Stimulated activated CD4-positive, alpha-beta T cell treated with anti-CD3 and anti-CD28 coated beads, Interleukin-4, amount 100 ng/mL, for 48 hours (primary cell): ENCODE results near the gene UBE2E1.
"Not testable (repeated sequence)": the region's sequence is repeated elsewhere in the genome, so short reads cannot be mapped to it uniquely, and the experiment has no call there.

Experiments used
- DNase-seq, 2 donors: peaks; one replicate each; pipeline ENCODE4 v3.0.0-alpha.2; 2020; ENCODE audit warnings: low read depth in 2 of 2

The UBE2E1 gene

DNA sequence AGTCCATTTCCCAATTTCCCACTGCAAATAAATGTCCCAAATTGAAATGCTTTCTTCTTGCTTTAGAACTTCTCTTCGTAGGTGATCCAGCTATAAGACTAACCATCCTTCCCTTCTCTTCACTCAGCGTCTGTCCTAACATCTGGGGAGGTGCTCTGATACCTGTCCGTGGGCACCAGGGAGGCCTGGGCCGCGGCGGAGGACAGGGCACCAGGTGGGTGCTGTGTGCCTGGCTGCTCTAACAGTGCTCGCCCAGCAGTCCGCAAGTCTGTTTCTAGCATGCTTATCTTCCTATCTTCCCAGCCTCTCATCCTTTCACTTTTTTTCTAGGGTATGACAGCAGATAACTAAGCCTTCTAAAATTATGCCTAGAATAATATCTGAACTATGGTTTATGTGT, 73.7 kb downstream of the UBE2E1 start:
- no peak for DNase-seq

DNA sequence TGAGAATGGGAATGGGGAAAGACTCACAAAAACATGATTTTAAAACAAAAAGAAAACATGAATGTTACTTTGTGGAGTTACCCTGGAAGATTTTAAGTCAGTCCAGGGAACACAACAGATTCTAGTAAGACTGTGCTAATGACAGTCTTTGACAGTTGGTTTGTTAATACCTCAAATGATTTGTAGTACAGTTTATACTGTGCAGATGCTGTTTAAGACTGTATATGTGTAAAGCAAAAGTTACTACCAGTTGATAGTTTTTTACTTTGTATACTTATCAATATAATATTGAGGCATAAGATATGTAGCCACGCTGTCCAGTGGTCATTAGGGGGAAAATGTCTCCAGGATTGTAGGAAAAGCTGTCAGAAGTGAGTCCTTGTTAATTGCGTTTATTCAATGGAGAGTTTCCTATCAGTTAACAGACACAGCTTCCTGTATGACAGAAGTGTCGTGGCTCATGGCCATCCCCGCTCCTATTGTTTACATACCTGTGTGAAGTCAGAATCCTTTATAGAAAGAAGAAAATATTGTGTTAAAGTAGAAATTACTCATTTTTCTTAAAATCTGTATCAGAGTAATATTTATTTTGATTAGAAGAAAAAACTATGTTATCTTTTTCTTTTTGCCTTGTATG, 75.1 kb downstream of the UBE2E1 start:
- no peak for DNase-seq

DNA sequence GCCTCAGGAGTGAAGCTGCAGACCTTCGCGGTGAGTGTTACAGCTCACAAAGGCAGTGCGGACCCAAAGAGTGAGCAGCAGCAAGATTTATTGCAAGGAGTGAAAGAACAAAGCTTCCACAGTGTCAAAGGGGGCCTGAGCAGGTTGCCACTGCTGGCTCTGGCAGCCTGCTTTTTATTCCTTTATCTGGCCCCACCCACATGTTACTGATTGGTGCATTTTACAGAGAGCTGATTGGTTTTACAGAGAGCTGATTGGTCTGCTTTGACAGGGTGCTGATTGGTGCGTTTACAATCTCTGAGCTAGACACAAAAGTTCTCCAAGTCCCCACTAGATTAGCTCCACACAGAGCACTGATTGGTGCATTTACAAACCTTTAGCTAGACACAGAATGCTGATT, 76.2 kb downstream of the UBE2E1 start:
- DNase-seq: not testable (repeated sequence)

DNA sequence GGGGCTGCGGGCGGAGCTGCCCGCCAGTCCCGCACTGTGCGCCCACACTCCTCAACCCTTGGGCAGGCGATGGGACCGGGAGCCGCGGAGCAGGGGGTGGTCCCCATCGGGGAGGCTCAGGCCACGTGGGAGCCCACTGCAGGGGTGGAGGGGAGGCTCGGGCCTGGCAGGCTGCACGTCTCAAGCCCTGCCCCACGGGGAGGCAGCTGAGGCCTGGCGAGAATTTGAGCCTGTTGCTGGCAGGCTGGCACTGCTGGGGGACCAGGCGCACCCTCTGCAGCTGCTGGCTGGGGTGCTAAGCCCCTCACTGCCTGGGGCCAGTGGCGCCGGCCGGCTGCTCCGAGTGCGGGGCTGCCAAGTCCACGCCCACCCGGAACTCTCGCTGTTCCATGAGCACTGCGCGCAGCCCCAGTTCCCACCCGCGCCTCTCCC, 76.7 kb downstream of the UBE2E1 start:
- no peak for DNase-seq

DNA sequence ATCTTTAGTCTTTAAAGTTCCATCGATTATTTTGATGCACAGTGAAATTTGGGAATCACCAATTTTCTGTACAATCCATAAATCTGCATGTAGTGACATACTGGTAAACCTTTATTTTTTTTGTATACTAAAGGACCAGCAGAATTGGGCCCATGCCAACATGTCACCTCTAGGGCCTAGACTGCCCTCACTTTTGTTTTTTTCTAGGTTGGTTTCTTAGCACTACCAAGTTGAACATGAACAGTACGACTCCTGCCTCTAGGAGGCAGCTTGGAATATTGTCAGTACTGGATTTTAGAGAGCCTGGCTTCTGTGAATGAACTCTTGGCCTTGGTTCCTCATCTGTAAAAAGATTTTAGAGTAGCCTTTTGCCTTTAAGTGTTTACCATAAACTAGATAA, 78.7 kb downstream of the UBE2E1 start:
- DNase-seq: no peak

DNA sequence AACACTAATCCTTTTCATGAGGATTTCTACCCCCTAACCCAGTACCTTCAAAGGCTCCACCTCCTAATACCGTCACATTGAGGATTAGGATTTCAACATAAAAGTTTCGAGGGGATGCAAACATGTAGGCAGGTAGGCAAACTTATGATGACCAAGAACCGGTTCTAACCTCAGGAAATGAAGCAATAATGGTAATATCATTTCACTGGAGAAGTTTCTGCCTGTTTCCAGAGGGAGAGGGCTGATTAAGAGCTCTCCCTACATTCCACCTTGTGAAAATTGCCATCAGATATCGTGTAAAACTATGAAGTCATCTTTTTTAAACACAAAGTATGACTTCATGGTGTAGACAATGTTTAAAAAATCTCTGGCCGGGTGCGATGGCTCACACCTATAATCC, 79.5 kb downstream of the UBE2E1 start:
- DNase-seq: no peak

DNA sequence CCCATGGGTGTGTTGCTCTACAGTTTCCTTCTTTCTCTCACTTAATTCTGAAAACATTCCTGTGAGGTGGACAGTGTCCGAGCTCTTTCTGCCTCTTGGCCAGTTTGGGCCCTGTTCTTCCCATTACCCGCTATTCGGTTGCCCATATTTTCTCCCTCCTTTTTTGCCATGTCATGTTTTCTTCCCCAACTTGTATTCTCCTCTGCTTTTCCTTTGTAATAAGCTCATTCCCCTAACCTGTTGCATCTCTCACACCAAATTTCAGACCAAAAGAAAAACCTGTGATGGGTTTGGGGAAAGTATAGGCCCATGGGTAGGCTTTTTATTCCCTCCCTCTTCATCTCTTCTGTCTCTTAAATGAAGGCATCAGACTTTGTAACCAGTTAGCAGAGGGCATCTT, 80.6 kb downstream of the UBE2E1 start:
- DNase-seq: no peak

DNA sequence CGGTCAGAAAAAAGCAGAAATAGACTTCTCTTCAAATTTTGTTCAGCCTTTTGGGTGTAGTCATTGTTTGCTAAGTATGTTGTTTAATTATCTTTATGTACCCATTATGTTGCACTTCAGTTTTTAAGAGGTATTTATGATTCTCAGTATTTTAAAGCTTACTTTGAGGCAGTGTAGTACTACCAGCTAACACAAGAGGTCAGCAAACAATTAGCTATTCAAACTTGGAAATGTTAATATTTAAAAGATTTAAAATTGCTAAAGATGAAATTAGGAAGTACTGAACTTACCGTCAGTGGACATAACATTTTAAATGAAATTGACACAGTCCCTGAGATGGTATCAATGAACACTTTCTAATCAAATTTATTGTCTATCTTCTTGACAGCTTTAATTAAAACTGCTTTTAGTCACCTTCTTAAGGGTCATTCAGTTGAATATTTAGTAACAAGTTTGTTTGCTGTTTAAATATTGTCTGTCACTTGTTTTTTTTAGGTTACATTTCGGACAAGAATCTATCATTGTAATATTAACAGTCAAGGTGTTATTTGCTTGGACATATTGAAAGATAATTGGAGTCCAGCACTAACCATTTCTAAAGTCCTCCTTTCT, 83.0 kb downstream of the UBE2E1 start:
- DNase-seq: no peak

DNA sequence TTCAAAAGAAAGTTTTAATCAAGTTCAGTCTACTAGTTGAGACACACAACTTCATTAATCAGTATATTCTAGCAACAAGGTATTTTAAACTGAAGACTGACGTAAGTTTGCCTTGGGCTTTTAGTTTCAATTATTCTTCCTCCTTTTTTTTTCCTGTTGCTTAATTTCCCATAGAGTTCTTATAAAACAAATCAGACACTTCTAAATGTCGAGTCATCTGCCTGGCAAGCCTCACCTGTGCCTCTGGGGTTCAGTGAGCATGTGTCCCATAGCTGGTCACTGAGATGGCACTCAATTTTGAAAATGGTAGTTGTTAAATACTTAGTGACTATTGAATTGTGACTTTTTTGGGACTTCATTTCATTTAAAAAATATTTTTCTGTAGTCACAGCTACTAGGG, 83.6 kb downstream of the UBE2E1 start:
- DNase-seq: no peak

DNA sequence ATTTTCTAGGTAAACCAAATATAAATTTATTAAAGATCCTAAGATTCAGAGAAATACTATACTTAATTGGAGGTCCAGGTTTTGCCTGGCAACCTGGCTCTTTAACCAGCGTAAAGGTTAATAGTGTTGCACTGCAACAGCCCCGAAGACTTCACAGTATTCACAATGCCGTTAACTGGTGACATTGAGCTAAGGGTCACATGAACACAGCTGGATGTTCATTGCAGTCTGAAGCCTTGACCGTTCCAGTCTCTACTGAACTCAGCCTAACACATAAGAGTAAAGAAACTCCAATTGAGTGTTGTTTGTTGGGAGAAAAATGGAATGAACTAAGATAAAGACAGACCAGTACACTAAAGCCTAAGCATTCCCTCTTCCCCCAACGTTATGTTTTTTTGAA, 84.2 kb downstream of the UBE2E1 start:
- DNase-seq: no peak

DNA sequence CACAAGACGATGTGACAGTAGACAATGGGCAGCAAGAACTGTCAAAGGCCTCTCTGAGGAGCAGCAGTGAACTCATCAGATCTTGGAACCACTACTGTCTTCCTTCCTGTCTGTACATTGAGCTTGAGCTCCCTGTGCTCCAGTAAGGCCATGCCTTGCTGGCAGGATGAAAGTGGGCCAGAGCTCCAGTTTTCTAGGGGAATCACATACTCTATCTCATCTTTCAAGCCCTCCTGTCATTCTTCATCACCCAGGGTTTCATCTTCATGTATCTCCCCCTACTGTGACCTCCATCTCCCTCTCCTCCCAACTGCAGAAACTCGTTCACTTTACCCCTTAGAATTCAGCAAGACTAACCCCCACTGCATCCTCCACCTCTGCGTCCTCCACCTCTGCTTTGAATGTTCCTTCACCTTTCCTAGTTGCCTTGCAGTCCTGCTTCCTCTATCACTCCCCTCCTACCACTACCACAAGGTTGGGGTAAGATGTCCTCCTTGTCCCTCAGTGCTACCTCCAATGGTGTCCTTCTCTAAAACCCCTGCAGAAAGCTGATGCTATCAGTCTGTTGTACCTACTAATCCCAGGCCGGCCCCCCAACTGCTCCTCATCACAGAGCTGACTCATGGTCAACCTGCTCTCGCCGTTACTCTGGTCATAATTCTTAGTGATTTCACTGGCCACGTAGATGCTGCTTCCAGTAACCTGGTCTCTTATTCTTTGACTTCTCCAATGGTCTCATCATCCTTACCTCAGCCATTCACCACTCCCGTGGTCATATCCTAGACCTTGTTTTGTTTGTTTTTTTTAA, 88.7 kb downstream of the UBE2E1 start:
- DNase-seq: no peak

DNA sequence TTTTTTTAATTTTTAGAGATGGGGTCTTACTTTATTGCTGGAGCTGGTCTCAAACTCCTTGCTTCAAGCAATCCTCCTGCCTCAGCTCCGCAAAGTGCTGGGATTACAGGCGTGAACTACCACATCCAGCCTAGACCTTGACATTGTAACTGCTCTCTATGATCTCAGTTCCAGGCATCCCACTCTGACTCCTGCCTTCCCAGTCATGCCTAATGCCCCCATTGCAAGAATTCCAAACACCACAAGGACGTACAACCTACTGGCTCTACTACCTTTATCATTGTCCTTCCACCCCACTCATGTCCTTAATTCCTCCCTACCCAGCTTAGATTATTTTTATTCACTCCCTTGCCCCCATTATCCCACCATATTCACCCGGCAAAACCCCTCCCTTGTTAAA, 89.4 kb downstream of the UBE2E1 start:
- no peak for DNase-seq

DNA sequence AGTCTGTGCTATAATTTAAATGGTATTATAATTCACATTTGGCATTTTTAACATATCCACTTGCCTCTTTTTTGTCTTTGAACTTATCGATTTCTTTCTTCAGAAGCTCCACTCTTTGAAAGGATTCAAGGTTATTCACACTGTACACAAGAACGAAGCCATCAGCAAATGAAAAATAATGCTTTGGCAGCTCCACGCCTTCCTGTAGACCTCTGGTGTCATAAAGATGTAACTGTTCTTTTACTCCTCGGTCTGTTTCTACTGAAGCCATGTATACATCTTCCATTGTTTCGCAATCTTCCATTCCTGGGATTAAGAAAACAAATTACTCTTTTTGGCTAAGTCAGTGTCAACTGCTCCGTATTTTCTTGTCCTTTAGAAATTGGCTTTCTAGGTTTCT, 95.0 kb downstream of the UBE2E1 start:
- no peak for DNase-seq

DNA sequence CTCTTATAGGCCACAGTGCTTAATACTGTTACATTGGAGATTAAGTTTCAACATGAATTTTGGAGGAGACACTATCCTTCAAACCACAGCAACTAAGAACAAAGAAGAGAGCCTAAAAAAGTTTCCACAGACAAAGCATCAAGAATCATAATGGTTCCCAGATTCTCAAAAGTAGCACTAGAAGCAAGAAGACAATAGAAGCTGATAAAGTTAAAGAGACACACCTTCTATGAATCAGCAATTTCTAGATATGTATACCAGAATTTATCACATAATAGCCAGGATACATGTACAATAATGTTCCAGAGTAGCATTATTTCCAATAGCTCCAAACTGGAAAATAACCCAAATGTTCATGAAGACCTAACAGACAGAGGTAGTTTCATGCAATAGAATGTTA, 98.8 kb downstream of the UBE2E1 start:
- no peak for DNase-seq

DNA sequence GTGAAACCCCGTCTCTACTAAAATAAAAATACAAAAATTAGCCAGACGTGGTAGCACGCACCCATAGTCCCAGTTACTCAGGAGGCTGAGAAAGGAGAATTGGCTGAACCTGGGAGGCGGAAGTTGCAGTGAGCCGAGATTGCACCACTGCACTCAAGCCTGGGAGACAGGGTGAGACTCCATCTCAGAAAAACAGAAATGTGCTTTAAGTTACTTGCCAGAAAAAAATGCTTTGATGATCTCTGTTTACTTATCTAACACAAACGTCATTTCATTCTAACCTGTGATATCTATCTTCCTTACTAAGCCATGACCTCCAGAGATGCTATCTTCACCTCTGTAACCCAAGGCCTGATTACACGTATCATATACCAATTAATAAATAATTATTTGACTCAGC, 103.6 kb downstream of the UBE2E1 start:
- no peak for DNase-seq

DNA sequence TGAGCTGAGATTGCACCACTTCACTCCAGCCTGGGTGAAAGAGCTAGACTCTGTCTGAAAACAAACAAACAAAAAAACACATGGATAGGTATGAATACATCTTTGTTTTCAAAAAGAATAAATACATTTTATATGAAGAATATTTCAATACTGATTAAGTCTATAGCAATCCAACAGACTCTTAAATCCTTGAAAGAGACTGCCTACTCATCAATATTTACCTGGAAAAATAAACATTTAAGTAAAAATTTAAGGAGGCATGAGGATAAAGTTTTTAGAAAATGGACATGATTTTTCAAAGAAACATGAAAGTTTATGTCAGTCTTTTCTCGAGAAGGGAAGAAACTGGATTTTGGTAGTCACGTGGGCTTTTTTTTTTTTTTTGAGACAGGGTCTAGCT, 105.6 kb downstream of the UBE2E1 start:
- no peak for DNase-seq

DNA sequence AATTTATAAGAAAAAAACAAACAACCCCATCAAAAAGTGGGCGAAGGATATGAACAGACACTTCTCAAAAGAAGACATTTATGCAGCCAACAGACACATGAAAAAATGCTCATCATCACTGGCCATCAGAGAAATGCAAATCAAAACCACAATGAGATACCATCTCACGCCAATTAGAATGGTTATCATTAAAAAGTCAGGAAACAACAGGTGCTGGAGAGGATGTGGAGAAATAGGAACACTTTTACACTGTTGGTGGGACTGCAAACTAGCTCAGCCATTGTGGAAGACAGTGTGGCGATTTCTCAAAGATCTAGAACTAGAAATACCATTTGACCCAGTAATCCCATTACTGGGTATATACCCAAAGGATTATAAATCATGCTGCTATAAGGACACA, 106.6 kb downstream of the UBE2E1 start:
- not testable (repeated sequence) for DNase-seq

DNA sequence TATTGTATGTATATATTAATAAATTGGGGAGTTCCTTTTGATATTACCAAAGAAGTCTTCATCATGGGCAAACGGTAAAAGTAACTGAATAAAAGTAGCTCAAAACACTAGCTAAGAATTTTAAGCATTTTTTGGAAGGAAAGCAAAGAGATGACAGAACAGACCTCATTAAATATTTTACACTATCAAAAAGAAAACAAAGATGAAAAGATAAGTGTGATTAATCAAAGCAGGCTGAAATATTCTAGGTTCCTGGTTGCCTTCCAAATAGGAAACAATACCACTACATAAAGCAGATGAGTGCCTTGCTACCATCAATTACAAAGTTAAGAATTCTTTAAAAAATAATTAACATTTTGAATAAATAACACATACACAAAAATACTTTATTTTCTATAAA, 107.4 kb downstream of the UBE2E1 start:
- DNase-seq: no peak

DNA sequence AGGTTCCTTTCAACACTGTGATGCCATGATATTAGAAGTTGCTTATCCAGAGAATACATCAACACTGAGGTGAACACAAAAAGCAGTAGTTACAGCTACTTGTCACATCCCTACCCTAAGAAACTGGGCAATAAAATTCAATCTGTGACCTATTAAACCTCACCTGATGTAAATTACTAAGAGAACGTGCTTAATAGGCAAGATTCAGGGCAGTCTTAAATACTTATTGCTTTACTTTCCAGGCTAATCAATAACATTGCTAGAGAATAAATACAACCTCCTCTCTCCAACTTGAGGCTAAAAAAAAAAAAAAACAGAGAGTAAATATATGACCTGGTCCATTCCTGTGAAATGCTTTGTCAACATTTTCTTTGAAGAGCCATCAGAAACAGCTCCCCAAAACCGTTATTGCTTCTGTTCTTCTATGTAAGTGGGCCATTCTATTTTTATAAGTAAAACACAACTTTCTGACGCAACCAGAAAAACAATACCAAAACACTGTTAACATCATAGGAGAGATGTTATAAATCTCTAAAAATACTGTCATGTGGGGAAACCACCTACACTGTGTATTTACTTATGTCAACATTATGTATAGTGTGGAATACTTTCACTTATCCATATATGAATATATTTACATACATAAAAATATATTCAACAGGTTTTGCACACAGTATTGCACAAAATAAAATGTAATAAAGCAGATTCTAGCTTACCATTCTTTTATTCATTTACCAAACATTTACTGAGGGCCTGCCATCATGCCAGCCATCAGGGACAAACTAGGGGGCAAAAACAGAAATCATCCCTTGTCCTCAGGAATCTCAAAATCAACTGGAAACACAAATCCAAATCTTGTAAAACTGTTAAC, 108.4 kb downstream of the UBE2E1 start:
- no peak for DNase-seq

DNA sequence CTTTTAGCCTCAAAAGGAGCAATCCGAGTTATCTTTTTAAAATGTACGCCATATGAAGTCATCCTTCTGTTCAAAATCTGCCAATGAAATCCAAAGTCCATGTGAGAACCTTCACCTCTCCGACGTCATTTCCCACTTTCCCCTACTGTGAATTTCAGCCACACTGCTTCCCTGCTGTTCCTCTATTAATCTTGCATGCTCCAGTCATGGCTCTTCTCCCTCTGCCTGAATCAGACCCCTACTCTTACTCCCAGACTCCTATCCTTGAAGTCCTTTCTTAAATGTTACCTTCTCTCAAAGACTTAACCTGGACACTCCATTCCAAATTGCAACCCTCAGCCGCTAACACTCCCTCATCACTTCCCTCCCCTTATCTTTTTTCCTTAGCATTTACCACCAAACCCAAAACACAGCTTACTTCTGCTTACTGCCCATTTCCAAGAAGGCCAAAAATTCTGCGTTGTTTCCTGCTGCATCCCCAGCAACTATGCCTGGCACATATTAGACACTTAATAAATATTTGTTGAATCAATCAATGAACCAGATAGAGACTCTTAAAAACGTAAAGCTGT, 109.9 kb downstream of the UBE2E1 start:
- no peak for DNase-seq

DNA sequence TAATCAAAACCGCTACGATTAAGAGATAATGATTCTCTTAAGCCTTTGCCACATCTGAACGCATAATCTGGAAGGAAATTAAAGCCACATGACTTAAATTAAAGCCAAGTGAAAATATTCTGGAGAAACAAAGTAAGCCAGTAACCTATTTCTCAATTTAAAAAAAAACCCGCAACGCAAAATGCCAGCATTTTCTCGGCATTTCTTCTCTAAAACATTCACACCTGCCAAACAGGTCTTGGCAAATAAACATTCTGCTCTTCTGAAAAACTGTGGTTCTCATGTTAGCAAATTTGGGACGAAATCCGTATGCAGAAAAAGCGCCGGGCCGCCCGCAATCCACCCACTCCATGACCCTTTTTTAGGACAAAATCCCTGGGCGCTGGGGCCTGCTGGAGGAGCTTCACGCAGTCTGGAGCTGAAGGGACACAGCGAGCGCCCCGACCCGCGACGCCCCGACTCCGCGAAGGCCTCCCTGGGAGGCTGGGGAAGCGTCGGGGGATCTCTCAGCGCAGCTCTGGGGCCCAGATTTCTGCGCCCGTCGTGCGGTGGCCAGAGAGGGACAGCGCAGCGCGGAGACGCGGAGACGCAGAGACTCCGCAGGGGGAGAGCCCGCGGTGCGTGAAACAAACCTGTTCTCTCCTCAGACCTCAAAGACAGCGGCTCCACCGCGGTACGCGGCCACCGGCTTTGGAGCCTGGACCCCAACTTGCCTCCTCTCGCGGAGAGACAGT, 110.6 kb downstream of the UBE2E1 start:
- DNase-seq: no peak
